ENCODE results near the gene DLX1. TPM values are rescaled to one million over a fixed set of nuclear protein-coding genes. Genes with fewer than 3 reads are reported as not detected.
"Not testable (repeated sequence)": the region's sequence is repeated elsewhere in the genome, so short reads cannot be mapped to it uniquely, and the experiment has no call there.

DLX1 gene
- total RNA-seq, 1 donor from 2014 or later = not detected

- TF ChIP-seq CTCF (IDR thresholded peaks at IDR 0.05) = no peak
- H3K27ac ChIP-seq = no peak overlapping the region
- H3K36me3 ChIP-seq = no peaks in the 10 kb centered on the region
- no peaks in the 10 kb centered on the region for H3K9me3 ChIP-seq
- no peaks in the 10 kb centered on the region for H3K4me1 ChIP-seq
- DNase-seq (ENCODE audit: low spot score in 2 of 2) = no peak
- H3K4me3 ChIP-seq = no peak overlapping the region
- intact Hi-C loops (cut with DNase I) = no loop called here
- H3K27me3 ChIP-seq = no peaks in the 10 kb centered on the region
Measured at GRCh38 chr2:172050479-172051125, 34.7 kb upstream of the DLX1 start.

- TF ChIP-seq CTCF (IDR thresholded peaks at IDR 0.05) = no peak
- Histone ChIP-seq H3K27ac (no peak overlapping the region), H3K4me1 (no peaks in the 10 kb centered on the region), H3K36me3 (no peaks in the 10 kb centered on the region), H3K9me3 (no peaks in the 10 kb centered on the region), H3K27me3 (no peaks in the 10 kb centered on the region), H3K4me3 (no peak overlapping the region)
- DNase-seq (ENCODE audit: low spot score in 2 of 2) = no peak
- intact Hi-C loops (cut with DNase I) = no loop called here
Measured at GRCh38 chr2:172052000-172052983, 33.0 kb upstream of the DLX1 start.

- TF ChIP-seq CTCF (IDR thresholded peaks at IDR 0.05) = no peak
- H3K27ac ChIP-seq = no peak overlapping the region
- no peaks in the 10 kb centered on the region for H3K9me3 ChIP-seq
- intact Hi-C loops (cut with DNase I) = no loop called here
- H3K4me3 ChIP-seq = no peak overlapping the region
- H3K4me1 ChIP-seq = no peaks in the 10 kb centered on the region
- no peaks in the 10 kb centered on the region for H3K27me3 ChIP-seq
- no peak for DNase-seq (ENCODE audit: low spot score in 2 of 2)
- no peaks in the 10 kb centered on the region for H3K36me3 ChIP-seq
Measured at GRCh38 chr2:172053486-172053885, 31.8 kb upstream of the DLX1 start.

- no peak overlapping the region for H3K4me3 ChIP-seq
- no peak for TF ChIP-seq CTCF (IDR thresholded peaks at IDR 0.05)
- no peaks in the 10 kb centered on the region for H3K27me3 ChIP-seq
- no peaks in the 10 kb centered on the region for H3K4me1 ChIP-seq
- intact Hi-C loops (cut with DNase I) = no loop called here
- no peaks in the 10 kb centered on the region for H3K9me3 ChIP-seq
- DNase-seq (ENCODE audit: low spot score in 2 of 2) = no peak
- H3K27ac ChIP-seq = no peak overlapping the region
- no peaks in the 10 kb centered on the region for H3K36me3 ChIP-seq
Measured at GRCh38 chr2:172056293-172056692, 29.0 kb upstream of the DLX1 start.

GRCh38 chr2:172058660-172059059 lies 26.6 kb upstream of the DLX1 start:
- no peak overlapping the region for H3K4me3 ChIP-seq
- intact Hi-C loops (cut with DNase I) = no loop called here
- no peak for TF ChIP-seq CTCF (IDR thresholded peaks at IDR 0.05)

GRCh38 chr2:172060118-172060517 lies 25.2 kb upstream of the DLX1 start:
- H3K4me3 ChIP-seq; H3K27me3 ChIP-seq; intact Hi-C loops (cut with DNase I); H3K9me3 ChIP-seq; H3K27ac ChIP-seq; H3K36me3 ChIP-seq; H3K4me1 ChIP-seq; DNase-seq (ENCODE audit: low spot score in 2 of 2): not testable (repeated sequence)

More at GRCh38 chr2:172058660-172059059, 26.6 kb upstream of the DLX1 start:
- Histone ChIP-seq H3K27ac (no peak overlapping the region), H3K27me3 (no peaks in the 10 kb centered on the region), H3K4me1 (no peaks in the 10 kb centered on the region), H3K36me3 (no peaks in the 10 kb centered on the region), H3K9me3 (no peaks in the 10 kb centered on the region)
- DNase-seq (ENCODE audit: low spot score in 2 of 2) = no peak

Measured in ascending aorta (tissue), 2 donors.